Stromal cell of bone marrow (primary cell): ENCODE measurements around the gene PPP4R2.

ENCODE experiments used
- DNase-seq: peaks from one replicate; pipeline ENCODE4 v3.0.0-alpha.2; 2012; ENCODE audit warnings: low read depth

PPP4R2 gene, protein sequence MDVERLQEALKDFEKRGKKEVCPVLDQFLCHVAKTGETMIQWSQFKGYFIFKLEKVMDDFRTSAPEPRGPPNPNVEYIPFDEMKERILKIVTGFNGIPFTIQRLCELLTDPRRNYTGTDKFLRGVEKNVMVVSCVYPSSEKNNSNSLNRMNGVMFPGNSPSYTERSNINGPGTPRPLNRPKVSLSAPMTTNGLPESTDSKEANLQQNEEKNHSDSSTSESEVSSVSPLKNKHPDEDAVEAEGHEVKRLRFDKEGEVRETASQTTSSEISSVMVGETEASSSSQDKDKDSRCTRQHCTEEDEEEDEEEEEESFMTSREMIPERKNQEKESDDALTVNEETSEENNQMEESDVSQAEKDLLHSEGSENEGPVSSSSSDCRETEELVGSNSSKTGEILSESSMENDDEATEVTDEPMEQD

DNA sequence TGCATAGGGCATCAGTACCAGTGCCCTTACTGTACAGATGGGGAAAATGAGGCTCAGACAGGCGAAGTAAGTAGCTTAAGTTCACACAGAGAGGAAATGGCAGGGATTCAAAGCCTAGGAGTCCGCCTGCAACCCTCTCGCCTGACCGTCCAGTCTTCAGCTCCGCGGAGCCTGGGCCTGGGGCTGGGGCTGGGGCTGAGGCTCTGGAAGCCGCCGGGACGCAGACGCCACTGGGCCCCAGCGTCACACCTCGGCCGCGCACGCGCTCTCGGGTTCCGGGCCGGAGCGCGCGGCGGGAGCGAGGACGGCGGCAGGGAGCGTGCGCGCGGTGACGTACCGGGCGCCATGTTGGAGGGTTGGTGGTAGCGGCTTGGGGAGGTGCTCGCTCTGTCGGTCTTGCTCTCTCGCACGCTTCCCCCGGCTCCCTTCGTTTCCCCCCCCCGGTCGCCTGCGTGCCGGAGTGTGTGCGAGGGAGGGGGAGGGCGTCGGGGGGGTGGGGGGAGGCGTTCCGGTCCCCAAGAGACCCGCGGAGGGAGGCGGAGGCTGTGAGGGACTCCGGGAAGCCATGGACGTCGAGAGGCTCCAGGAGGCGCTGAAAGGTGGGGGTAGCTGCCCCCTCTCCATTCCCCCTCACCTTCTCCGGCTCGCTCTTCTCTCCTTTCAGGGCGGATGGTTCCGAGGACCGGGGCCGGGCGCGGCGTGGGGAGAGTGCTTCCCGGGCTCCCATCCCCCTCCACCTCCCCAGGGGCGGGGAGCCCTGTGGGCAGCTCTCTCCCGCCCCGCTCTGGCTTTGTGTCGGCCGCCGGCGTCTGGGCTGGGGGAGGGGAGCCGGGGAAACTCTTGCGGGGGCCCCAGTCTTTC lies at the start of gene PPP4R2:
TSS of gene PPP4R2 (plus strand) at position 339 of the 861 bp plus-strand sequence. CDS start at position 566, 227 bp downstream.
- peak; percentile 79 for DNase-seq

DNA sequence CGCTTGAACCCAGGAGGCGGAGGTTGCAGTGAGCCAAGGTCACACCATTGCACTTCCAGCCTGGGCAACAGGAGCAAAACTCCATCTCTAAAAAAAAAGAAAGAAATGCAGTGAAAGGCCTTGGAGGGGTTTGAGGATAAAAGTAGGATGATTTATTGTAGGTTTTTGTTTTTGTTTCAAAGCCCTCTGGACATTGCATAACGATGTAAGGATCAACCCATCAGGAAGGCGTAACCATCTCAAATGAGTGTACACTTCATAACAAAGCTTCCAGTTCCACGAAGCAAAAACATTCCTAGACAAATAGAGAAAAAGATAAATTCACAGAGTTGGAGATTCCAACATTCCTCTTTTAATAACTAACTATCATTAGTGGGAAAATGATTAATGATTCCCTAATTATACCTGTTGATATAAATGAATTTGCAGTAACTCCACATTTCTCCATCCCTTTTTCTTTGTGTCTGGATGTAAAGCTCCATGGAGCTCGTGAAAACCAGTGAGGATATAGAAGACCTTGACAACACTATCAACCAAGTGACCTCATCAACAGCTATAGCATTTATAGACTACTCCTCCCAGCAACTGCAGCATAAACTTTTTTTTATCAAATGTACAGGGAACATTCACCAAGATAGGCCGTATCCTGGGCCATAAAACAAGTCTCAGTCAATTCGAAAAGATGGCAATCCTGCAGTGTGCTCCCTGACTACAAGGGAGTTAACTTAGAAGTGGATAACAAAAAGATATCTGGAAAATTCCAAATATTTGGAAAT lies 48.7 kb upstream of the PPP4R2 start:
- DNase-seq = no peak

DNA sequence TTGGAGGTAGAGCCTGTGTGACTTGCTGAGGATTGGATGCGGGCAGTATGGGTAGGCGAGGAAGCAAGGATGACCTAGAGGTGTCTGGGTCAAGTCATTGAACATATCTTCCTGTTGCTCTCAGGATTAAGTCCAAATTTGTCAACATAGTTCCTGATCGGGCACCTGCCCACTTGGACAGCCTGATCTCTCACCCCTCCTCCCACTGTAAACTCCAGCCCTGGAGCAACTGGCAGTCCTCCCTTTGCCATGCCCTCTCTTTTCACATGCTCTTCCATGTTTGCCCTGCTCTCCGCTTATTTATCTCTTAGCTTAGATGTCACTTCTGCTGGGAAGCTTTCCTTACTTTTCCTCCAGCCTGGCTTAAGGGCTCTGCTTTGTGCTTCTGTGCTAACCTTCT lies 47.6 kb upstream of the PPP4R2 start:
- no peak for DNase-seq

DNA sequence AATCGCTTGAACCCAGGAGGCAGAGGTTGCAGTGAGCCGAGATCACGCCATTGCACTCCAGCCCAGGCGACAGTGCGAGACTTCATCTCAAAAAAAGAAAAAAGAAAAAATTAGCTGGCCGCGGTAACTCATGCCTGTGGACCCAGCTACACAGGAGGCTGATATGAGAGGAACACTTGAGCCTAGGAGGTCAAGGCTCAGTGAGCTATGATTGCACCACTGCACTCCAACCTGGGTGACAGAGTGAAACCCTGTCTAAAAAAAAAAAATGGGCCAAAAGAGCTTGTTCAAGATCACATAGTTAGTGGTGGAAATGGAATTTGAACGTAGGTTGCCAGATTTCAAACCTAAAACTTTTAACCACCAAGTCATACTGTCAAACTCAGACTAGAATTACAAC lies 46.2 kb upstream of the PPP4R2 start:
- DNase-seq = no peak

DNA sequence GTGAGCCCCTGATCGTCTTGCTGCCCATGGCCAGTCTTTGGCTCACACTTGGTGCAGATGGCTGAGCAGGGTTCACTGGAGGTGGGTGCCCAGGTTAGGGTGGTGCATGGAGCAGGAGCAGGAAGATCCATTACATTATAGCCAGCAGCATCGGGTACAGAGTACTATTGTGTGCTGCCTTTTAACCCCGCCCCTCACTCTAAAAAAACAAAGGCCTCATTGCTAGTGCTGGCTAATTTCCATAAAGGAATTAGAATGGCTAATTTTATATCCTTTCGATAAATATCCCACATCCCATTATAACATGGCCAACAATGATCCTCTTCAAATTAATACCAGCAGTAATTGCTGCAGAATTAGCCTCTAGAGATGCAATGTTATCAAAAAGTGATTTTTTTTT lies 45.8 kb upstream of the PPP4R2 start:
- no peak for DNase-seq

DNA sequence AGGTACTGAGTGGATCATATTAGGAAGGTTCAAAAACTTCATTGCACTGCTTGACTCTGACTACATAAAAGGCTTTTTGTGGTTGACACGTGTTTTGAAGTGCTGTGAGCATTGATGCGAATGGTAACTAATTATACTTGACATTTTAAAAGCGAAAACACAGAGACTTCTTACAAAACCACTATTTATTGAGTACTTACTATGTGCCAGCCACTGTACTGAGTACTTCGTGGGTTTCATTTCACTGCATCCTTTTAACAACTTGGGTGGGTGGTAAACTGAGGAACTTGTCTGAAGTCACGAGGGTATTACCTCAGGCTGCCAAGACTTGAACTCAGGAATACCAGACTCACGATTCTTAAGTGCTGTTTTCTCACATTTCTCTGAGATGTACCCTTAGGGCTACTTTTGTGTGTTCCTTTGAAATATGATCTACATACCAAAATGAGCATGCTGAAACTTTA lies 45.3 kb upstream of the PPP4R2 start:
- no peak for DNase-seq

DNA sequence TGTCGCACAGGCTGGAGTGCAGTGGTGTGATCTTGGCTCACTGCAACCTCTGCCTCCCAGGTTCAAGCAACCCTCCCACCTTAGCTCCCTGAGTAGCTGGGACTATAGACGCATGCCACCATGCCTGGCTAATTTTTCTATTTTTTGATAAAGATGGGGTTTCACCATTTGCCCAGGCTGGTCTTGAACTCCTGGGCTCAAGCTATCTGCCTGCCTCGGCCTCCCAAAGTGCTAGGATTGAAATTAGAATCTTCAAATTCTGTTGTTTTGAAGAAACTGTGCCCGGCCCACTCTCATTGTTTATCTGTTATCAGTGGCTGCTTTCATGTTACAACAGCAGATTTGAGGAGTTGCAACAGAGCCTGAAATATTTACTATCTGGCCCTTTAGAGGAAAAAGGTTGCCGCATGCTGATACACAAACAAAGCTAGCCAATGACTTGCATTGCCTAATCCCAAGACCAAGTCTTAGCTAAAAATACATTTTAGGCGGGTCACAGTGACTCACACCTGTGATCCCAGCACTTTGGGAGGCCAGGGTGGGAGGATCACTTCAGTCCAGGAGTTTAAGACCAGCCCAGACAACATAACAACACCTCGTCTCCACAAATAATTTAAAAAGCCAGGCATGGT lies 43.2 kb upstream of the PPP4R2 start:
- DNase-seq = no peak

DNA sequence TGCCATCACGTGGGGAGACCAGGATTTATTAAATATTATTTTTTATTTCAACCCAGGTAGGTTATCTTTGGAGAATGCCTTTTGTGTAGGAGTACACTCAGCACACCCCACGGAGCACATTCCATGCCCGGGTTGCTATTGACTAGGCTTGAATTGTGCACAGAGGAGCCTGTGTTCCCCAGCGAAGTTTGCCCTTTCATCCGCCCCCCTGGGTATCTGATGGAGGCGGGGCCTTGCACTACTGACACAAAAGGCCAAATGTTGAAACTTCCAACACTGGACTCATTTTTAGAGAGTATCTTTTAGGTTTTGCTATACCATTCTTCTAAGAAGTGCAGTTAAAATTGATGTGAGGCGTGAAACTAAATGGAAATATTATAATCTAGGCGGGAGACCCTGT lies 39.3 kb upstream of the PPP4R2 start:
- DNase-seq = no peak

DNA sequence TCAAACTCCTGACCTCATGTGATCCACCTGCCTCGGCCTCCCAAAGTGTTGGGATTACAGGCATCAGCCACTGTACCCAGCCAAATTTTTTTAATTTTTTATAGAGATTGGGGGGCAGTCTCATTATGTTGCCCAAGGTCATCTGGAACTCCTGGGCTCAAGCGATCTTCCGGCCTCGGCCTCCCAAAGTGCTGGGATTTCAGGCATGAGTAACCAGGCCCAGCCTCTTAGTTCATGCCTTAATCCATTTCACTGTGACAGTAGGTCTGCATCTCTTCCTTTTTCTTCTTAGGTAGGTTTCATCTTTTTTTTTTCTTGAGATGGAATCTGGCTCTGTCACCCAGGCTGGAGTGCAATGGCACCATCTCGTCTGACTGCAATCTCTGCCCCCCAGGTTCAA lies 37.3 kb upstream of the PPP4R2 start:
- DNase-seq = no peak

DNA sequence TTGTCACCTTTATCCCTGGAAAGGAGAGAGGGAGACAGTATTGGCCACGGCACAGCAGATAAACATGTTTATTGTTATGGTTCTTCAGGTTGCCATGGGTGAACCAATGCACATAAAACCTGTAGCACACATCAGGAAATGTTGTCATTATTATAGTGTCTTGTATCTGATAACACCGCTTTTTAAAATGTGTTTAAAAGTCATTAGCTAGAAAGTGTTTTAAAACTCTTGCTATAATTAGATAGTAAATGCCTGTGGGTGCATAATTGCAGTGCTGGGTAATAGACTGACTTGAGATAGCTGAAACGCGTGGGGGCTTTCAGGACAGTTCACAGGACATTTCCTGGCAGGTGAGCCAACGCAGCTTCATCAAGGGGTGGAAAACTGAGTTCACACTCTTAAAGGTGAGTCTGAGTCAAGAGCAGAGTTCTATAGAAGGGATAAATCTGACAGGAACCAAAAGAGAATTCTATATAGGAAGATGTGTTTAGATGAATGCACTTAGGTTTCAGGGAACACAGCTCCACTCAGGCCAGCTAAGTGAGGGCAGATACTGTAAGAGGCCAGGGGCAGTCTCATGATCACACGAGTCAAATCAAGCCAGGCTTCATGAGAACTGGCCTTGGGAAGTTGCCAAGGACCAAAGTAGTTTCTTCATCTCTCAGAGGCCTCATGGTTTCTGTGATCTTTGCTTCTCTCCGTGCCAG lies 35.6 kb upstream of the PPP4R2 start:
- DNase-seq = peak; percentile 76

DNA sequence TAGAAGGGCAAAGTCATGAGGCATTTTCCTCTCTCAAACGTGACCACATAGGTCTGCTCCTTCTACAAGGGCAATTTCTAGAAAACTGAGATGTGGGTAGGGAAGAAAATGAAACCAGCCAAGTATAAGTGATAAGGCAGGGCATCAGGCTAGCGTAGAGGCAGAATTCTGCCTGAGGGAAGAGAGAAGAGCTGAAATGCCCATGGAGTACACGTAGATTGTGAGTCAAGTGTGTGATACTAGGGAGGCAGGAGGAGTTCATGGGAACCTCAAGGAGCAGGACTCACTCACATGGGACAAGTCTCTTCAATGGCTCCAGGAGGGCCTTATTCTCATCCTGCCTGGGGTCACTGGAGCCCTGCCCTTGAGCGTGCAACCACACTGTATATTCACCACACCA lies 34.9 kb upstream of the PPP4R2 start:
- DNase-seq = no peak

DNA sequence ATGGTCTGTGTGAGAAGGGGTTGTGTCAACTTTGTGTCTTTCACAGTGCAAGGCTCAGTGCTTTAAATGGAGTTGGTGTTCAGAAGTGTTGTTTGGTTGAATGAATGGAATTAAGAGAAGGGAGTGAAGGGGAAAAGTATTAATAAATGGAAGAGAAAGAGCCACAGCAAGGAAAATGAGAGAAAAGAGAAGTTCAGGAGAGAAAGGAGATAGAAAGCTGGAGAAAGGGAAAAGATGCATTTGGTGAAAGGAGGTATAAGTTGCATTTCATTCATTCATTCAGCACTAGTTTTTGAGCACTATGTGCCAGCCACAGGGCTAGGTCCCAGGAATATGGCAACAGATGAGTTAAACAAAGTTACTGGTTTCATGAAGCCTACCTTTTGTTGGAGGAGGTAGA lies 34.3 kb upstream of the PPP4R2 start:
- no peak for DNase-seq

DNA sequence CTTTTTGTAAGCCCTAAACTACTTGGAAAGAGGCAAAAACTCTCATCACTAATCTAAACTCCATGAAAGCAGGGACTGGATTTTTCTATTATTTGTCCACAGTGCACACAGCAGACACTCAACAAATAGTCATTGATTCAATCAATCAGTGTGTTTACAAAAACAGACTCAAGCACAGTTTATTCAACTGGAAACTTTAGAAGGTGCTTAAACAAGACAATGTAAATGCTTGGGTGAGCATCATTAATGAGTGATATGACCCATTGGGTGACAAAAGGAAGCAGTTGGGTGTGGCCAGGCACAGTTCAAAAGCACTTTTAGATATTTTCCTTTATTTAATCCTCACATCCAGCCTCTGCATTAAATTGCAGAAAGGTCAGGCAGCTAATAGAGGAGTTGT lies 32.0 kb upstream of the PPP4R2 start:
- DNase-seq = no peak

DNA sequence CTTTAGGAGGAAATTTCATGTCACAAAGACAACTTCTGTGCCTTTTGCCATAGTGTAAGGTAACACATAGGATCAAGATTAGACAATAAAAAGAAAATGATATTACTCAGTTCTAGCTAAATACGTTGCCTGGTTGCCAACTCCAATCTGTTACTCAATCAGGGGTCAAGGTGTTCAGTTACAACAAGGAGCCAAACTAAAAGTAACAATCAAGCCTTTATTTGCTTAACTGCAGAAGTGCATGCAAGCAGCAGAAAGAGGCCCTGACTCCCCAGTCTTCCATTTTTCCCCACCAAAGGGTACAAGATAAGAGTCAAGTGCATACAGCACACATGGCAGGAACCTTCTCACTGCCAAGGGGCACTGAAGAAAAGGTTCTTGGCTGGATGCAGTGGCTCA lies 28.3 kb upstream of the PPP4R2 start:
- no peak for DNase-seq

DNA sequence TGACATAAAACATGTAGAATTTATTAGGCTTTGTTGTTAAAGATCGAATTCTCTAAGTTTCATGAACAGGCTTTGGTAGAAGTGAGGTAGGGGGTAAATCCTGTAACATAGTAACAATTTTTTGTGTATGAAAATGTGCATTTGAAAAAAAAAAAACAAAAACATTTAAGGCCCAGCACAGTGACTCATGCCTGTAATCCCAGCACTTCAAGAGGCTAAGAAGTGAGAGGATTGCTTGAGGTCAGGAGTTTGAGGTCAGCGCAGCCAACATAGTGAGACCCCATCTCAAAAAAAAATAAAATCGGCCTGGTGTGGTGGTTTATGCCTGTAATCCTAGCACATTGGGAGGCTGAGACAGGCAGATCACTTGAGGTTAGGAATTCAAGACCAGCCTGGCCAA lies 26.8 kb upstream of the PPP4R2 start:
- no peak for DNase-seq

DNA sequence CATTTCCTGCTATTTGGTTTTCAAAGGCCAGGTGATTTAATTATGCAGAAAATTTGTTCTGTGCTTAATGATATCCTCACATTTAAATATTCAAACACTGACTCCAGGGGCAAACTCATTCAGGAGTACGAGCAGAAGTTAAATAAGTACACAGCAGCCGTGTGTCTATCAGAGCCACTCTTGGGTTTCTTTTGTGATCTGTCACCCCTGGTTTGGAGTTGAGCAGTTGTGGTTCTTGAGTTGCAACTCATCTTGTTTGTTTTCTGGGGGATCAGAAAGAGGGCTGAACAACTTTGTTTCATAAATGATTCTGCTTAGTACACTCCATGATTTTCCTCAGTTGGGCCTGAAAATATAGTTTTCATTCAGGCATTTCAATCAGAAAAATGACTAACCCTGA lies 25.7 kb upstream of the PPP4R2 start:
- DNase-seq = no peak

DNA sequence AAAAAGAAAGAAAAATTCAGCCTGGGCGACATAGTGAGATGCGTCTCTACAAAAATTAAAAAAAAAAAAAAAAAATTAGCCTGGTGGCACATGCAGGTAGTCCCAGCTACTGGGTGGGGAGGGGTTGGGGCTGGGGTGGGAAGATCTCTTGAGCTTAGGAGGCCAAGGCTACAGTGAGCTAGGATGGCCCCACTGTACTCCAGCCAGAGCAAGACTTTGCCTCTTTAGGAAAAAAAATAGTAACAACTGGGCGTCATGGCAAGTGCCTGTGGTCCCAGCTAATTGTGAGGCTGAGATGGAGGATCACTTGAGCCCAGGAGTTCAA lies 23.9 kb upstream of the PPP4R2 start:
- no peak for DNase-seq

DNA sequence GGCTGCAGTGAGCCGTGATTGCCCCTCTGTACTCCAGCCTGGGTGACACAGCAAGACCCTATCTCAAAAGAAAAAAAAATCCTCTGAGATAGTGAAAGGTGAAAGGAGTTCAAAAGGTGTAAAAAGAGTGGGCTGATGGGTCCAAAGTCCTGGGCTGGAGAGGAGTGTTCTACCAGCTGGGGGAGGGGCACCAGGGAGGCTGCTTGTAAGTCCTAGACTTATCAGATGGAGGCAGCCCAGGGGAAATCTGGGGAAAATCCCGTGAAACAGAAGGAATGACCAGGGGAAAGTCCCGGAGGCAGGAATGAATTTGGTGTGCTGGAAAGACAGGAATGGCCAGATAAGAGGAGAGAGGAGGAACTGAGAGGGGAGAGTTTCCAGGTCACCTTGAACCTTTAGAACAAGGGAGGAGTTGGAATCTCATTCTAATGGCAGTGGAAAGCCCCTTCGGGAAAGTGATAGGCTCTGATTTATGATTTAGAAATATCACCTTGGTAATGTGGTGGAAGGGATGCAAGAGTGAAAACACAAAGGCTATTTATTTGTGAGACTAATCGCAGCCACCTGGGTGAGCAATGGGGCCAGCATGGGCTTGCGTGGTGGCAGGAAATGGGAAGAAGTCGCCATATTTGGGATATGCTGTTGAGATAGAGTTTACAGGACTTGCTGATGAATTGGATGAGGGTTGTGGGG lies 23.4 kb upstream of the PPP4R2 start:
- no peak for DNase-seq

DNA sequence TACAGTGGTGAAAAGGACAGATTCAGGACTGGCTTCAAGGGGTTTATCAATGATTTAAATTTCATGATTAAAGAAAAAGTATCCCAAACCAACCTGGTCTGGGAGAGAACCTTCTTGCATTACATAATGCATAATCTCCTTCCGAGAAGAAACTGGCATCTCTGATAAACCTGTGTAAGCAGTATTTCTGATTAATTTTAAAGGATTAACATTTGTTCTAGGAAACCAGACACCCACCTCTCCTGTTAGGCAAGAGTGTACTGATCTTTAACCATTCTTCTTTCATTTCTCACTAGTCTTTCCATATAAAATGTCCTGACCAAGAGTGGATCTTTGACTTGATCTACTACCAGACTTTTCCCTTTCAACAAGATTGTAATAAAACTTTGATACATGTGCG lies 22.8 kb upstream of the PPP4R2 start:
- DNase-seq = no peak

DNA sequence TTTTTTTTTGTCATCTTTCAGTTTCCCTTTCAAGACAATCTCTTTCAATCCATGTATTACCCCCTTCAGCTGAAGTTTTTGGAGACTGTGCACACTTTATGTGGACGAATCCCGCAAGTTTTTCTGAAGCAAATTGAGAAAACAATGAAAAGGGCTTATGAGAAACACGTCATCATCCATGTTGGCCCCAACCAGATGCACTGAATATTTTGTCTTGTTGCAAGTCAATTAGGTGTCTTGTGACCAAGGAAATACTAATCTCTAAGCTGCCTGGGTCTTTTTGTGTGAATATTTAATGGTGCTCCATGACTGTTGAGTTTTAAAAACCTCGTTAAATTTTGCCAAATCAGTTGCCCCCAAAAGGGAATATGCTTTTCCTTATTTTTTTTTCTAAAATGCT lies 21.7 kb upstream of the PPP4R2 start:
- DNase-seq = no peak

DNA sequence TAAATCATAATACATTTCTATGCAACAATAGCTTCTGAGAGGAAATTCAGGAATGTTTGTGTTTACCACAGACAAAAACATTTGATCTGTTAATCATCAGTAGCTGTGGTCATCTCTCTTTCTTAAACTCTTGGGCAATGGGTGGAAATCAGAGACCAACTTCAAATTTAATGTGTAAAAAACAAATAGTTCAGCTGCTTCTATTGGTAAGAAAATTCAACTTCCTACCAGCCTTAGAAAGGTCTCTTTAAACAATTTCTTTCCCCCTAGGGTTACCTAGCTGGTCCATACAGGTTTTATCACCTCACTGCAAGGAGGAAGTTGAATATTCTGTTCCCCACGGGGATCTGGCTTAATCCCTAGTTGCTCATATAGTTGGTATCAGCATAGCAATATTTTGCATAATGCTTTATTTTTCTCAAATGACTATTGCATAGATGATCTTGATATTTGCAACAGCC lies 20.3 kb upstream of the PPP4R2 start:
- no peak for DNase-seq
